Glomerular endothelial cell (primary cell): Measurements from ENCODE around the gene ZNF620. TPM values are rescaled to one million over a fixed set of nuclear protein-coding genes. Genes with fewer than 3 reads are reported as not detected.

Experiments
- total RNA-seq: library from RNA; depleted of rRNA; stranded (reverse); fragments of >200 nt; gene quantifications from 2 replicates; pipeline ENCODE4 v1.2.3, GENCODE V29; 2015

ZNF620 gene
- total RNA-seq, 1 donor from 2014 or later, result 4.0 TPM

Other genes starting within 250 kb of the ZNF620 start
- gene EIF1B, start 196.3 kb upstream of the ZNF620 start, total RNA-seq, result 23.0 and 28.7 TPM in 2 replicates
- gene ENTPD3, start 118.9 kb upstream of the ZNF620 start, total RNA-seq, result 0.24 TPM in 1 of 2 replicates, not detected in the other
- gene RPL14, start 48.7 kb upstream of the ZNF620 start, total RNA-seq, result 490 and 662 TPM in 2 replicates
- gene ZNF619, start 28.9 kb upstream of the ZNF620 start, total RNA-seq, result 3.6 and 4.4 TPM in 2 replicates
- gene ZNF621, start 18.9 kb downstream of the ZNF620 start, total RNA-seq, result 12.0 and 13.7 TPM in 2 replicates